Measurements from ENCODE around the gene FN3KRP.

Gene FN3KRP

GRCh38 chr17:82689077-82689476 lies 27.4 kb upstream of the FN3KRP start:
- TF ChIP-seq POLR2AphosphoS5 (IDR thresholded peaks at IDR 0.05; ENCODE audit: low read depth, low read length) (no peak), POLR2A (IDR thresholded peaks at IDR 0.05; ENCODE audit: low read depth, low read length) (no peak), TAF1 (IDR thresholded peaks at IDR 0.05; ENCODE audit: borderline replicate concordance, low read depth, low read length) (no peak)
- DNase-seq (ENCODE audit: insufficient read length) (no peak), FAIRE-seq (no peak)

- FAIRE-seq (no peak), DNase-seq (ENCODE audit: insufficient read length) (no peak)
- TF ChIP-seq POLR2AphosphoS5 (IDR thresholded peaks at IDR 0.05; ENCODE audit: low read depth, low read length) (no peak), POLR2A (IDR thresholded peaks at IDR 0.05; ENCODE audit: low read depth, low read length) (no peak), TAF1 (IDR thresholded peaks at IDR 0.05; ENCODE audit: borderline replicate concordance, low read depth, low read length) (no peak)
Observed at GRCh38 chr17:82690786-82691489, 25.6 kb upstream of the FN3KRP start.

- no peak for FAIRE-seq
- TF ChIP-seq POLR2AphosphoS5 (IDR thresholded peaks at IDR 0.05; ENCODE audit: low read depth, low read length) = no peak
- TF ChIP-seq POLR2A (IDR thresholded peaks at IDR 0.05; ENCODE audit: low read depth, low read length) = no peak
- no peak for TF ChIP-seq TAF1 (IDR thresholded peaks at IDR 0.05; ENCODE audit: borderline replicate concordance, low read depth, low read length)
- no peak for DNase-seq (ENCODE audit: insufficient read length)
Observed at GRCh38 chr17:82691714-82692113, 24.8 kb upstream of the FN3KRP start.

GRCh38 chr17:82692268-82692667 lies 24.2 kb upstream of the FN3KRP start:
- no peak for DNase-seq (ENCODE audit: insufficient read length)
- TF ChIP-seq POLR2AphosphoS5 (IDR thresholded peaks at IDR 0.05; ENCODE audit: low read depth, low read length) (no peak), POLR2A (IDR thresholded peaks at IDR 0.05; ENCODE audit: low read depth, low read length) (no peak), TAF1 (IDR thresholded peaks at IDR 0.05; ENCODE audit: borderline replicate concordance, low read depth, low read length) (no peak)
- FAIRE-seq = no peak

- FAIRE-seq = no peak
Observed at GRCh38 chr17:82693168-82693867, 23.2 kb upstream of the FN3KRP start.

GRCh38 chr17:82694647-82695046 lies 21.9 kb upstream of the FN3KRP start:
- TF ChIP-seq POLR2AphosphoS5 (IDR thresholded peaks at IDR 0.05; ENCODE audit: low read depth, low read length) = no peak
- no peak for FAIRE-seq
- DNase-seq (ENCODE audit: insufficient read length) = no peak

More at GRCh38 chr17:82693168-82693867, 23.2 kb upstream of the FN3KRP start:
- DNase-seq (ENCODE audit: insufficient read length) = no peak
- no peak for TF ChIP-seq POLR2AphosphoS5 (IDR thresholded peaks at IDR 0.05; ENCODE audit: low read depth, low read length)
- no peak for TF ChIP-seq POLR2A (IDR thresholded peaks at IDR 0.05; ENCODE audit: low read depth, low read length)
- TF ChIP-seq TAF1 (IDR thresholded peaks at IDR 0.05; ENCODE audit: borderline replicate concordance, low read depth, low read length) = no peak

- TF ChIP-seq TAF1 (IDR thresholded peaks at IDR 0.05; ENCODE audit: borderline replicate concordance, low read depth, low read length) (no peak), POLR2A (IDR thresholded peaks at IDR 0.05; ENCODE audit: low read depth, low read length) (no peak), POLR2AphosphoS5 (IDR thresholded peaks at IDR 0.05; ENCODE audit: low read depth, low read length) (no peak)
- no peak for DNase-seq (ENCODE audit: insufficient read length)
- no peak for FAIRE-seq
Observed at GRCh38 chr17:82696259-82696658, 20.2 kb upstream of the FN3KRP start.

GRCh38 chr17:82696916-82697807 lies 19.3 kb upstream of the FN3KRP start:
- no peak for FAIRE-seq
- TF ChIP-seq POLR2A (IDR thresholded peaks at IDR 0.05; ENCODE audit: low read depth, low read length) = no peak
- no peak for TF ChIP-seq POLR2AphosphoS5 (IDR thresholded peaks at IDR 0.05; ENCODE audit: low read depth, low read length)
- no peak for TF ChIP-seq TAF1 (IDR thresholded peaks at IDR 0.05; ENCODE audit: borderline replicate concordance, low read depth, low read length)

GRCh38 chr17:82697808-82698064 lies 18.8 kb upstream of the FN3KRP start:
- FAIRE-seq (no peak), DNase-seq (ENCODE audit: insufficient read length) (no peak)
- no peak for TF ChIP-seq TAF1 (IDR thresholded peaks at IDR 0.05; ENCODE audit: borderline replicate concordance, low read depth, low read length)
- no peak for TF ChIP-seq POLR2AphosphoS5 (IDR thresholded peaks at IDR 0.05; ENCODE audit: low read depth, low read length)
- no peak for TF ChIP-seq POLR2A (IDR thresholded peaks at IDR 0.05; ENCODE audit: low read depth, low read length)

More at GRCh38 chr17:82696916-82697807, 19.3 kb upstream of the FN3KRP start:
- DNase-seq (ENCODE audit: insufficient read length) = no peak

- no peak for TF ChIP-seq TAF1 (IDR thresholded peaks at IDR 0.05; ENCODE audit: borderline replicate concordance, low read depth, low read length)
- TF ChIP-seq POLR2AphosphoS5 (IDR thresholded peaks at IDR 0.05; ENCODE audit: low read depth, low read length) = no peak
- no peak for TF ChIP-seq POLR2A (IDR thresholded peaks at IDR 0.05; ENCODE audit: low read depth, low read length)
- FAIRE-seq (peak; percentile 100), DNase-seq (ENCODE audit: insufficient read length) (peak; percentile 99)
Observed at GRCh38 chr17:82698065-82698973, 18.2 kb upstream of the FN3KRP start, which contains the start of gene RAB40B. Gene RAB40B, minus strand, starts transcription at chr17:82698698. Its CDS starts 102 bp downstream, at chr17:82698596.

Measured in GM12892 (cell line).